Glomerular visceral epithelial cell (primary cell): Measurements from ENCODE around the gene GATA5.

Experiments used
- DNase-seq: peaks from one replicate; pipeline ENCODE4 v3.0.0-alpha.2; 2016; ENCODE audit errors: extremely low spot score

The GATA5 gene, protein sequence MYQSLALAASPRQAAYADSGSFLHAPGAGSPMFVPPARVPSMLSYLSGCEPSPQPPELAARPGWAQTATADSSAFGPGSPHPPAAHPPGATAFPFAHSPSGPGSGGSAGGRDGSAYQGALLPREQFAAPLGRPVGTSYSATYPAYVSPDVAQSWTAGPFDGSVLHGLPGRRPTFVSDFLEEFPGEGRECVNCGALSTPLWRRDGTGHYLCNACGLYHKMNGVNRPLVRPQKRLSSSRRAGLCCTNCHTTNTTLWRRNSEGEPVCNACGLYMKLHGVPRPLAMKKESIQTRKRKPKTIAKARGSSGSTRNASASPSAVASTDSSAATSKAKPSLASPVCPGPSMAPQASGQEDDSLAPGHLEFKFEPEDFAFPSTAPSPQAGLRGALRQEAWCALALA

DNA sequence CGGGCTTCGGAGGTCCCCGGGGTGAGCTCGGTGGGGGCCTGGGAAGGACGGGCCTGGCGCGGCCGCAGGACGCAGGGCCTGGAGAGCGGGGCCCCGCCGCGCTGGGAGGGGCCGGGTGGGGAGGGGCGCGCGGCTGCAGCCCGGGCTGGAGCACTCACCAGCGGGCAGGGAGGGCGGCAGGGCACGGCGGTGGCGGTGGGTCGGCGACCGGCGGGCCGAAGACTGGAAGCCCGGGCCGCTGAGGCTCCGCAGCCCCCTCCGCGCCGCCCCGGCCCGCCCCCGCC lies at the start of gene GATA5:
Gene GATA5, minus strand, starts transcription at position 224 of the 284 bp plus-strand sequence. CDS start 474 bp downstream, outside the sequence.
- no peak for DNase-seq

DNA sequence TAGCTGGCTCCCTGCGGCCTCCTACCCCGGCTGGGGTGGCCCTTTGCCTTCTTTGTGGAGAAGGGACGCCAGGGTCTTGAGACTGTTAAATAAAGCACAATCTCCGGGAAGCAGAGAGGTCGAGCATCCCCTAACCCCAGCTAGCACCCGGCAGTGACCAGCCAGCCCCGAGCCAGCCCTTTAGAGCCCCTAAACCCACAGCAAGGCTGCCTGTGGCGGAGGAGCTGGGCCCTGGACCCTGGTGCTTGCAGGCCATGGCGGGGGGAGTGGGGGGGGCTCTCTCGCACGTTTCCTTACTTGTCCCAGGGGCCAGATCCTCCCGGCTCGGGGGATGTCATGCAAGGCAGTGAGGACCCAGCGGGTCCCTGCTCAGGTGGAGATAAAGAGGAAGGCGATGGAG lies 49.2 kb upstream of the GATA5 start:
- no peak for DNase-seq

DNA sequence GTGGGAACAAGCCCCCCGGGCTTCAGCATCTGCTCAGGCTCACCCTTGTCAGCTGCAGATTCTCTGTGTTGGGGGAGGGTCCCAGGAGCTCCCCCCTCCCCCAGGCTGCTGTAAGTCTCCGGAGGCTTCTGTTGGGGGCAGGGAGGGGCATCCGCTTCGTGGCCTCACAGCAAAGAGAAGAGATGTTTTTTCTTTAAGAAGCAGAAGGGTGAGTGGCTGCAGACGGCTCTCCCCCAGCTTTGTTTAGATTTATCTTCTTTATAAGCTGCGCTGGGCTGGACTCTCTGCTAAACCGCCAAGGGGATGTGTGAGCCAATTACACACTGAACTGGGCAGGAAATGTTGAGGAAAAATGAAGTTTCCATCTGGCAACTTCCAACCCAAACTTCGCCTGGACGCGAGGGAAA lies 48.7 kb upstream of the GATA5 start:
- DNase-seq = no peak

DNA sequence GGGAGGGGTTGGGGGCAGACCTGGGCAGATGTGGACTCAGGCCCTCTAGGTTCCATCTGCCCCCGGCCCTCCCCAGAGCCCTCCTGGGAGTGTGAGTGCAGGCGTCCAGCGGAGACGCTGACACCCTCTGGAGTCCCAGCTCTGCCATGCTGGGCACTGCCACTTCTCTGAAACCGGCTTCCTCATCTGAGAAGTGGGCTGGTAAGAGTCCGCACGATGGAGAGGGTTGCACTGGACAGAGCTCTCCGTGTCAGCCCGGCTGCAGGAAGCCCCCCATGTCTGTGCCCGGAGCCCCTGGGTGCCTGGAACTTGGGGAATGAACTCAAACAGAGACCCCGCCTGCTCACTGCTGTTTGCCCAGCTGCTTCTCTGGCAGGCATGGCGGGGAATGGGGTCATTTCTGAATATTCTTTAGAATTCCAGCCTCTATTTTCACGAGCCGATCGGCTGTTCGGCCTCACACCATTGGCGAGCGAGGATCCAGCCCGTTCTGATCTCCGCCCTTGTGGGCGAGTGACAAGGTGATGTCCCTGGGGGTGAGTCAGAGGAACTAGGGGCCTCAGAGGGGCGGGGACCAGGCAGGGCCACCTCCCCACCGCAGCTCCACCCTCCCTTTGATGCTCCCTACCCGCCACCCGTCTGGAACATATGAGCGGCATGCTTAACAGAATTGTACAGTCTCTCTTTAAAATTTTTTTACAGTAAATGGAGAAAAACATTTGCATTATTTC lies 47.8 kb upstream of the GATA5 start:
- no peak for DNase-seq

DNA sequence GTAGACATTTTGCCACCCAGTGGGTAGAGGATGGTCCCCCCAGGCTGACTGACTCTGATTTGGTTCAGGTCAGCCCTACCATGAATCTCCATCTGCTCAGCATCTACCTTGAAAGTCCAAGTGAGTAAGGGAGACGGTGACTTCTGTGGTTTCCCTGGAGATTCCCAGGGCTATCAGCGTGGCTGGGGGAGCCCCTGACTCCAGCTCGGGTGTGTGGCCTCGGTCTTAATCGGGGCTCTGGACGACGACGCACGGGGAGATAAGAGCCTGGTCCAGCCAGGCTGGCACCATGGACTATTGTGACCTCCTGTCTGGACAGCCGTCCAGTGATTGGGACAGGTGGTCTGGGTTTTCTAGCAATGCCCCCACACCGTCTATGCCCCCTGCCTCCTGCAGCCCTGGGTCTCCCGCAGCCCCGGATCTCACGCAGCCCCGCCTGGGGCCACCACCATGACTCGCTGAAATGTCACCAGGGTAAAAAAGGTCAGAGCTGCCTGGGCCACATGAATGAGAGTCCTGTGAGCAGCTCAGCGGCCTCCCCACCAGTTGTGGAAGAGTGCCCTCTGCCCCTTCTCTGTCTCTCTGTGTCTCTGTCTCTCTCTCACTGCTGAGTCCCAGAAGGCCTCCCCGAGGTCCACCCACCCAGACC lies 47.1 kb upstream of the GATA5 start:
- DNase-seq = no peak

DNA sequence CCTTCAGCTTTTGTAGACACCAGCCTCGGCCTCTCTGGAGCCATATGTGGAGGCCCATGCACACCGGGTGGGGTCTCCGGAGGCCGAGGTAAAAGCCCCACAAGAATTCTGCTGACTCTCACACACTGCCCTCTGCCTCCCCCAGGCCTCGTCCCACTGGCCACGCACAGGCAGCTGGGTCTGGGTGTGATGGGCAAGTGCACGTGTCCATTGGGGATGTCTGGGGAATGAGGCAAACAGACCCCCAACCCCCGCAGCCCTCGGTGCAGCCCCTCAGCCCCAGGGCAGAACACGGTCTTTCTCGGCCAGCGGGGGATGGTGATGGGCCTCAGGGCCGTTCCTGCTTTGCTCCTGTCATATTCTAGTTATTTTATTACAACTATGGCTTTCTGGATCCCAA lies 44.0 kb upstream of the GATA5 start:
- no peak for DNase-seq

DNA sequence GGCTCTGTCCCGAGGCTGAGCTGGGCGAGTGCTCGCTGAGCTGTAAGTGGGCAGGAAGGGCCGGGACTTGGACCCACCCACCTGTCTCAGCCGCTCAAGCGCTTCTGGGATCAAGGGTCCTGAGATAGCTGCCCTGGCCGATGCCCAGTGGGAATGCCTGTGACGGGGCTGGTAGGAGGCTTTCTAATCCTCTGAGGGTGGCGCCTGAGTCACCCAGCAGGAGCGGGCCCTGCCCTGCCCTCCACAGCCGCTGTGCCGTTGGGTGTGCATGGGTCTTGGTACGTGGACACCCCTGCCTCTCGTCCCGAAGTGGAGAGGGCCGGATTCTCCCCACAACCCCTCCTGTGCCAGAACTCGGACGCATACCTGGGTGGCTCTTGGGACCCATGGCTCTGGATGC lies 43.1 kb upstream of the GATA5 start:
- DNase-seq = no peak

DNA sequence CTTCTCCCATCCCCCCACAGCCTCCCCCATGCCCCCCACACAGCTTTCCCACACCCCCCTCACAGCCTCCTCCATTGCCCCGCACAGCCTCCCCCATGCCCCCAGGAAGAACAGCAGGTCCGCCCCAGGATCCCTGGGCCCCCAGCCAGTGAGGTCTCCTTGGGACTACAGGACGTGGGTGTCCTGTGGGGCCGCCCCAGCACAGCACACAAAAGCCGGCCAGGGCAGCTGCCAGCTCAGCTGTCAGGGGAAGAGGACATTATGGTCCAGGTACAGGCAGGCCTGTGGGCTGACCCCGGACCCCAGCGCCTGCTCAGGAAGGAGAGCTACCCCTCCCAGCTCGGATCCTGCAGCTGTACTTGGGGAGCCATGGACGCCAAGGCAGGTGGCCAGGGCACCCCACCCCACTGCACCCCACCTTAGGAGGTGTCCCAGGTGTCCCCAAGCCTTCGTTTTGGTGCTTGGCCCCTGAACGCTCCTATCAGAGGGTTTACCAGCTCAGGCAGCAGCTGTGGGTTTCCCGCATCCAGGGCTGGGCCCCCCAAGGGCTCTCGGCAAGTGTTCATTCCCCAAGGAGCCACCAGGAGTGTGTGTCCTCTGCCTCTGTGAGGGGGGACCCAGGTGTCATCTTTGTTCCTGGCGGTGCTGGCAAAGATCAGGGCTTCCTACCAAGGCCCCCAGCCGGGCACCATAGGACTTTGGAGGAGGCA lies 42.3 kb upstream of the GATA5 start:
- DNase-seq = no peak

DNA sequence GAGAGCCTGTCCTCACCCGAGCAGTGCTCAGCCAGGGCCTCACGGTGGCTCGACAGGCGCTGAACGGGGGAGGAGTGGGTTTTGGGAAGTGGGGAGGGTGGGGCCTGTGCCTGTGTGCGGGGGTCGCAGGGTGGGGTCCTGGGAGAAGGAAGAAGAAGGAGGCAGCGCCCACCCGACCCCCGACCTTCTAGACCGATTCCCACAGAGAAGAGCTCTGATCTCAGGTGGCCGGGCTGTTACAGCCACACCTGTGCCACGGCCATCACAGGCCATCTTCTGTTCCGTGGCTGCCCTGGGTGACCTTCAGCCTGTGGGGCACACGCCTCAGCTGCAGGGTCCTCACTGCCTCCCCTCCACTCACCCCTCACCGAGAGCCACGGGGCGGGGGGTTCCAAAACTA lies 41.4 kb upstream of the GATA5 start:
- no peak for DNase-seq

DNA sequence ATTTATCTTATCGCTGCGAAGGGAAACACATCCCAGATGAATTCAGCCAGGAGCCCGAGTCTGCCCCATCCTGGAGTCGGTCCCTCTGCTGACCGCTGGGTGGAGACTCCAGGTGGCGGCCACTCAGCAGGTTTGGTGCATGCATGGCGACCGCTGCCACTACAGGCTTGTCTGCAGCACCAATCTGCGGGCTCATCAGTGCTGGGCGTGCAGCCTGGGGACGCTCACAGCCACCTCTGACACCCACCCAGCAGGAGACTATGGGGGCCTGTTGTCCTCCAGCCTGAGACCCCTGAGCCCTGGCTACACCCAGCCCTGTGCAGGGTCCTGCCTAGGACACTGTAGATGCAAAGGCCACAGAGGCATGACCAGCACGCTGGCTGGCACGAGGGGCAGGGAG lies 40.5 kb upstream of the GATA5 start:
- no peak for DNase-seq

DNA sequence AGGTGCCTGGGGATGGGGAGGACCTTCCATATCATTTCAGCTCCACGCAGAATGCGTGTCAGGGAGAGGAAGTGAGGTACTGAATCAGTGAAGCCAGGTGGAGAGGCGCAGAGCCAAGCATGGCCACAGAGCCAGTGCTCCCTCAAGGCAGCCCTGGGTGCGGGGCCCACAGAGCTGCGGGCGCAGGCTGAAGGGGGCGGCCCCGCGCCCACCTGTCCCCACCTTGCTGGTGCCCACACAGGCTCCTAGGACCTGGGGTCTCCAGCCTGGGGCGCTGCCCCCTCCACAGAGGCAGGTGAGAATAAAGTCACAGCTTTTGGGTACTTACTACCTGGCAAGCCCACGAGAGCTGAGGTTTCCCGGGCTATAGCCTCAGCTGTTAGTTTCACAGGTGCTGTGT lies 40.0 kb upstream of the GATA5 start:
- no peak for DNase-seq

DNA sequence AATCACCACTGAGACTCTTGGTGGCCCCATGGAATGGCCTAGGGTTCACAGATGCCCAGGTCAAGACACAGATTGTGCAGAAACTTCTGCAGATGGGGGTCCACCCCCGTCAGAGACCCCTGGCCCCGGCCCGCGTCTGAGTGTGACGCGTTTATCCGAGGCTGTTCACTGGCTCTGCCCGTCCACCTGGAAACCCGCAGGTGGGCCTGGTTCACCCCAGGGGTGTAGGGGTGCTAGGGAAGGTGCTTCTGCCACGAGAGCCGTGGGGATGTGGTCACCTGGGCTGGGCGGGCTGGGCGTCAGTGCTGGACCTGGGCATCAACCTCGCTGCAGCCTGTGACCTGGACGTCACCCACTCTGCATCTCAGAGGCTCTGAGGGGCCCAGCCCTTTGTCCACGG lies 39.5 kb upstream of the GATA5 start:
- DNase-seq = no peak

DNA sequence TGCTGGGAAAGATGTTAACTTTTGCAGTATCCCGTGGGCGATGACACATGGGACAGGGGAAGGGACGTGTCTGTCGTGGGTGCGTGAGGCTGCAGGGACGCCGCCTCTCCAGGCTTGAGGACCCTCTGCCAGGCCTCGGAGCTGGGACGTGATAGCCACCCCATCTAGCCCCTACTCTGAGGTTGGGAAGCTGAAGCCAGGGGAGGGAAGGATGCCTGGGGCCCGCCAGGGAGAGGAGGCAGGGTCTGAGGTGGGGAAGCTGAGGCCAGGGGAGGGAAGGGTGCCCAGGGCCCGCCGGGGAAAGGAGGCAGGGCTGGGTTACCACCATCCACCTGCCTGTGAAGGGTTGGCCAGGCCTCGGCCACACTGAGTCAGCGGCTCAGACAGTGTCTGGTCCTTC lies 38.2 kb upstream of the GATA5 start:
- no peak for DNase-seq

DNA sequence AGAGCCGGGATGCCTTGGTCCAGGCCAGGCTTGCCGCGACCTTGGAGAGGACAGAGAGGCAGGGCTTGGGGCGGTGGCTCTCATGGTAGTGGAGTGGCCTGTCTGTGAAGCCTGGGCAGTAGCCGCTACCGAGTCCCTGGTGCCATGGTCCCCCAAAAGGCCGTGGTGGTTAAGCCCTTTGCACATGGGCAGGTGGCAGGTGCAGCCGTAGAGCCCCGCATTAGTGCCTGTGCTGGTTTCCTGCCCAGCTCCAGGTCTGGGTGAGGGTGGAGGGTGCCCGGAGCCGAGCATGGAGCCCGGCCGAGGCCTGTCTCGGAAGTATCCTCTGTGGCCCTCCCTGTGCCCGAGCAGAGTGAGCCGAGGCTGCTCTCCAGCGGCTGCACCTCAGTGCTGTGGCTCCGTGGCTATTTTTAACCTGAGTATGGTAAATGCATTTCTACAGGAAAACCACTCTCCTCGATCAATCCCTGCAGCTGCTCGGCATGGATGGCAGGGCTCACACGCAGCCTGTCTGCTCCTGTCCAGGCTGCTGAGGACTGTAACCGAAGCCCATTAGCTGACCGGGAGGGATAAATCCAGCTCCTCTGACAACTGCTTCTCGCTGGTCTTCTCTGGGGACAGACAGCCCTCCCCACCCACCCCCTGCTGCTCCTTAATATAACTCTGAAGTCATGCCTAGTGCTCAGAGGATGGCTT lies 36.3 kb upstream of the GATA5 start:
- DNase-seq = no peak

DNA sequence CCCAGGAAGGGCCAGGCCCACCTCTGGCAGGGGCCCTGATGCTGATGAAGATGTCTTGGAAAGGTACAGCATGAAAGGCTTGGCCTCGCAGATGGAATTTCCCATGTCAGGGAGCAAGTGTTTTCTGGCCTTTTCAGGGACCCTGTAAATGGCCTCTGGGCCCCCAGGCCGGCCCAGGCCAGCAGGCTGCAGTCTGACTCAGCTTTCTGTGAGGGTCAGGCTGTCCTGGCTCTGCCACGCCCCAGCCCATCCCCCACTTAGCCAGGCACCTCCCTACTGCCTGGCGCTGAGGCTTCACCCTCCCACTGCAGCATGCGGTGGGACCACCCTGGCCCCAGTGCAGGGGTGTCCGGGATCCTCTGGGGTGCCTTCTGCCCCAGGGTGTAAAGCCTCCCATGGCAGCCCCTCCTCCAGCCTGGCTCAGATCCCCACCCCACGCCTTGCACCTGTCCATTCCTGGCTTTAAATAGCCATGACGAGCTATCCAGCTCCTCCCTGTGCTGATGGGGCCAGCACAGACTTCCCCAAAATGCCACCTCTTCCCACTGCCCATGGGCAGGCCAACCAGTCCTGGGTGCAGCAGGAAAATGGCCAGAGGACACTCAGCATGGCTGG lies 35.6 kb upstream of the GATA5 start:
- no peak for DNase-seq

DNA sequence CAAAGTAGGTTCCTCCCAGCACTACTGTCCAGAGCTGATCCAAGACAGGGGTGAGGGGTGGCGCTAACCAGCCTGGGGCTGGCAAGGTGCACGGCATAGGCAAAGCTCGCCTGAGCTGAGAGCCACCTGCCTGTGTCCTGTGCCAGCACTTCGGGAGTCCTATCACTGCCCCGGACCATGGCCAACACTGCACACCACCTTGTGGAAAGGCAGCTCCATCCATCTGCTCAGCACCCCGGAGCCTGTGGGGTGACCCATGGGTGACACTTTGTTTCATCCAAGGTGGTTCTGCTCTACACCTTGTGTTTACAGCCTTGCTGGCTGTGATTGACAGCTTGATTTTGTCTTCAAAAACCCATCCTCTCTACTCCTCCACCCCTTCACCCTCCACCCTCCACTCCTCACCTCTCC lies 32.9 kb upstream of the GATA5 start:
- DNase-seq = no peak

DNA sequence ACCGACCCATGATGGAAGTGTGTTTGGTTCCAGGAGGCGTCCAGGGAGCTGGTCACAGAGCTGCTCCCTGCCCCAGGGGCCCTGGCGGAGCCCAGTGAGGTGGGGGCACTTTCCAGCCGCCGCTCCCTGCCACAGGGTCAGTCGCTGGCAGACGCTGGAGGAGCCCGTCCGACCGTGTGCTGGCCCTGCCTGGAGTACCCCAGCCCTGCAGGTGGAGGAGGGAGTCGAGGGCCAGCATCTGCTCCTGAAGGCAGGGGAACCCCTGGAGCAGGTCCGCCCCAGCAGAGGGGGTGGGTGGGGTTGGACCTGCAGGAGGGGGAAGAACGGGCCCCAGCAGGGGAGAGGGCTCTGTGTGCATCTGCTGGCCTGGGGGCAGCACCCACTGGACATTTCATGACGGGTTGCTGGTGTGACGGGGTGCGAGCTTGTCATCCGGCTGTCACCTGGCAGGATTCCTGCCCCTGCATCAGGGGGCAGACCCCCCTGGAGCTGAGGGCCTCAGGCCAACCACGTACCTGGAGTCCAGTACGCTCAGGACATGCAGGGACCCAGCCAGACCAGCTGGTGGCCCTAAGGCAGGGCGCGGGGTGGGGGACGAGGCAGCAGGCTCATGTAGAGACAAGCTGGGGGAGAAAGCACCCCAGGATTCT lies 32.3 kb upstream of the GATA5 start:
- no peak for DNase-seq

DNA sequence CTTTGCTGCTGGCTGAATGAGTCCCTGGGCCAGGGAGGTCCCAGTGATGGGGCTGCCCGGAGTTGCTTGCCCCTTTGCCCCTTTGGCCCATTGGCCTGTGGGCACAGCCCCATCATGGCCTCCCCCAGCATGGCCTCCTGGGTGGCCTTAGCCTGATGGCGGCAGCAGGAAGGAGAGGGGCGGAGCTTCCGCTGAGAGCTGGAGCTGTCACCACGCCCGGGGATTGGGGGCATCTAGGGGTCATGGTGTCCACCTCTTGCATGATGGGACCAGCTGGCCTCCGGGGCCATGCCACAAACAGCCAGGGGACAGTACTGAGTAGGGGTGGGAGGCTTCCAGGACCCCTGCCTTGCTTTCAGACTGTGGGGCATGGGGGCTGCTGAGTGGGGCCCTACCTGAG lies 31.5 kb upstream of the GATA5 start:
- DNase-seq = no peak

DNA sequence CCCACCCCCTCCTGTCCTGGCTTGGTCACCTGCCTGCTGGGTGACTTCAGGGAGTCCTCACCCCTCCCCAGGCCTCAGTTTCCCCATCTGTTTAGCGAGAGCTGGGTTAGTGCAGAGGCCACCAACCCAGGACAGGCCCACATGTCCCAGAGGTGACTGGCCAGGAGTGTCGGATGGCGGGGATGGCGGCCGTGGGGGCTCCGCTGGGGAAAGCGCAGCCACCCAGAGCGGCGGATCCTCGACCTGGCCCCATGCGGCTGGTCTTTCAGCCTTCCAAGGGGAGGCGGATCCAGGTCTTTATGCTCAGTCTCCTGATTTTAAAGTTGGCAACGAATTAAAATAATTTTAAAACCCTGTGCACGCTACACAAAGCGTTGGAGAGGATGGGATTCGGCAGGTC lies 31.0 kb upstream of the GATA5 start:
- no peak for DNase-seq

DNA sequence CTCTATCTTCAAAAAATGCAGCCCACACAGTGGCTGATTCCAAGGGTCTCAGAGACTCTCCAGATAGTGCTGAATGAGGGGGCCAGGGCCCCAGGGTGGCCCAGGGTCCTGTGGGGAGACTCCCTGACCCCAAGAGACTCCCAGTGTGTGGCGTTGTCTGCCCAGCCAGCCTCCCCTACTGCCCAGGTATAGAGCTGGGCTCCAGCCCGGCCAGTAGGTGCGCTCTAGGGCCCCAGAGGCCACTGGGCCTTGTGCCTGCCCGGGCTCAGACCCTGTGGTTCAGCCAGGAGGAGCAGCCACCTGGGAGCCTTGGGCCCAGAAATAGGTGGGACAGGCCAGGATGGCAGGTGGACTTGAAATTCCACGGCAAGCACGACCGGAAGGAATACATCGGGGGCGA lies 30.3 kb upstream of the GATA5 start:
- DNase-seq = no peak
